Prostate gland (tissue), 2 donors: ENCODE results near the gene SP110. TPM values are rescaled to one million over a fixed set of nuclear protein-coding genes. Genes with fewer than 3 reads are reported as not detected.

Experiments used
- DNase-seq: peaks from one replicate; pipeline ENCODE4 v3.0.0-alpha.2; 2019; ENCODE audit warnings: low spot score
- H3K27ac ChIP-seq, 2 donors: fragments of 200-600 bp; sonication (generic); 2 replicates each; pipeline ENCODE4 v1.5.1; 2017 to 2019
- H3K27me3 ChIP-seq: fragments of 200-600 bp; sonication (generic); replicated peaks from 2 replicates; pipeline ENCODE4 v1.5.1; 2019; ENCODE audit not compliant: insufficient read depth
- H3K36me3 ChIP-seq, 2 donors: fragments of 200-600 bp; sonication (generic); 1 replicate in 1 of 2; 2 replicates in 1 of 2; pipeline versions ENCODE4 v1.5.1 to v1.8.1; 2017 to 2019
- H3K4me1 ChIP-seq: fragments of 200-600 bp; sonication (generic); replicated peaks from 2 replicates; pipeline ENCODE4 v1.5.1; 2019
- H3K4me3 ChIP-seq, 2 donors: fragments of 200-600 bp; sonication (generic); 2 replicates each; pipeline ENCODE4 v1.5.1; 2017 to 2019
- H3K9me3 ChIP-seq: fragments of 200-600 bp; sonication (generic); 2 replicates; pipeline ENCODE4 v1.5.1; 2017
- POLR2A ChIP-seq: fragments of 450-650 bp; IDR thresholded peaks from one replicate; pipeline ENCODE4 v1.6.1; 2016; ENCODE audit warnings: antibody characterized with exemption, mild to moderate bottlenecking
- POLR2AphosphoS5 ChIP-seq: sonication (generic); formaldehyde crosslinking; IDR thresholded peaks from one replicate; pipeline ENCODE4 v1.6.1; 2017; ENCODE audit warnings: antibody characterized with exemption
- WGBS: methylation state at CpG from one replicate; pipeline ENCODE4 v1.1.5; 2018; 5-methylcytosine and 5-hydroxymethylcytosine counted together
- intact Hi-C: fragments of 100-400 bp; cut with DNase I; formaldehyde crosslinking; loops from one replicate; pipeline ENCODE4 v1.14.2; 2022
- total RNA-seq, 2 donors: library from RNA; depleted of rRNA; stranded (reverse); fragments of >200 nt; gene quantifications; one replicate each; pipeline ENCODE4 v1.1.0, GENCODE V29; 2016
- TF ChIP-seq, protein P1 (sequence below), 4 experiments: fragments of 200-600 bp in 2 of 4; fragments of 450-650 bp in 2 of 4; sonication (generic) in 2 of 4; IDR thresholded peaks; 1 replicate in 3 of 4; 2 replicates in 1 of 4; pipeline ENCODE4 v1.5.1; 2016 to 2019; ENCODE audit warnings: antibody characterized with exemption in 4 of 4, mild to moderate bottlenecking in 2 of 4, moderate library complexity in 2 of 4

Gene SP110
- total RNA-seq, 2 donors from 2014 or later, result 26.5 to 39.3 TPM

GRCh38 chr2:230254152-230254881 lies 34.5 kb upstream of the SP110 start:
- TF ChIP-seq POLR2A, result no peak
- no peak for TF ChIP-seq POLR2AphosphoS5
- TF ChIP-seq, protein P1, sequence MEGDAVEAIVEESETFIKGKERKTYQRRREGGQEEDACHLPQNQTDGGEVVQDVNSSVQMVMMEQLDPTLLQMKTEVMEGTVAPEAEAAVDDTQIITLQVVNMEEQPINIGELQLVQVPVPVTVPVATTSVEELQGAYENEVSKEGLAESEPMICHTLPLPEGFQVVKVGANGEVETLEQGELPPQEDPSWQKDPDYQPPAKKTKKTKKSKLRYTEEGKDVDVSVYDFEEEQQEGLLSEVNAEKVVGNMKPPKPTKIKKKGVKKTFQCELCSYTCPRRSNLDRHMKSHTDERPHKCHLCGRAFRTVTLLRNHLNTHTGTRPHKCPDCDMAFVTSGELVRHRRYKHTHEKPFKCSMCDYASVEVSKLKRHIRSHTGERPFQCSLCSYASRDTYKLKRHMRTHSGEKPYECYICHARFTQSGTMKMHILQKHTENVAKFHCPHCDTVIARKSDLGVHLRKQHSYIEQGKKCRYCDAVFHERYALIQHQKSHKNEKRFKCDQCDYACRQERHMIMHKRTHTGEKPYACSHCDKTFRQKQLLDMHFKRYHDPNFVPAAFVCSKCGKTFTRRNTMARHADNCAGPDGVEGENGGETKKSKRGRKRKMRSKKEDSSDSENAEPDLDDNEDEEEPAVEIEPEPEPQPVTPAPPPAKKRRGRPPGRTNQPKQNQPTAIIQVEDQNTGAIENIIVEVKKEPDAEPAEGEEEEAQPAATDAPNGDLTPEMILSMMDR (IDR thresholded peaks at IDR 0.05), result no peak
- no peaks in the 10 kb centered on the region for H3K4me1 ChIP-seq
- H3K9me3 ChIP-seq, result no peaks in the 10 kb centered on the region
- no peak for DNase-seq
- no peak overlapping the region for H3K4me3 ChIP-seq
- no peaks in the 10 kb centered on the region for H3K36me3 ChIP-seq
- no peaks in the 10 kb centered on the region for H3K27me3 ChIP-seq
- 75% methylated on average over 4 of the region's 4 CpGs for WGBS
- no peak overlapping the region for H3K27ac ChIP-seq
- intact Hi-C loops, result no loop called here

DNA sequence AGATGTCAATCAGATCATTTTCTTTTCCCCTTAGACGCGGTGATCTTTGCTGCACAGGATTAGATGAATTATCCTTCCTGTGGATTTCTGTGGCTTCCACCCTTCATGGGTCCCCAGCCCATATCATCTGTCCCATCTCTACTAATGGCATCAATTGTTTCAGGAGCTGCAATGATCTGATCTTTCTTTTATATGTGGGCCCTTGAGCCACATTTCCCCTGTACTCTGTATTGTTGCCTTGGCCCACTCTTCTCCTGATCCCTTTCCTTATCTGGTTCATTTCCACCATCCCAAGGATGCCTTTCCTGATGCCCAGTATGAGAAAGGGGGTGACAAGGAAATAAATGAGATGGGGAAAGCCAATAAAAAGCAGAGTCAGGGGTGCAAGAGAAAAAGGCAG lies 30.4 kb upstream of the SP110 start:
- no peaks in the 10 kb centered on the region for H3K36me3 ChIP-seq
- no peak overlapping the region for H3K27ac ChIP-seq
- TF ChIP-seq, protein P1 (IDR thresholded peaks at IDR 0.05), result no peak
- TF ChIP-seq POLR2AphosphoS5 (no peak), POLR2A (no peak)
- H3K4me3 ChIP-seq, result no peak overlapping the region
- no peaks in the 10 kb centered on the region for H3K4me1 ChIP-seq
- no peaks in the 10 kb centered on the region for H3K9me3 ChIP-seq
- intact Hi-C loops, result no loop called here
- WGBS, result 93% methylated on average over 2 of the region's 2 CpGs
- H3K27me3 ChIP-seq, result no peaks in the 10 kb centered on the region
- DNase-seq, result no peak

- TF ChIP-seq, protein P1 (IDR thresholded peaks at IDR 0.05), result no peak
- TF ChIP-seq POLR2AphosphoS5 (no peak), POLR2A (no peak)
- H3K27me3 ChIP-seq, result no peaks in the 10 kb centered on the region
- WGBS, result 72% methylated on average over 3 of the region's 3 CpGs
- no peak overlapping the region for H3K27ac ChIP-seq
- H3K9me3 ChIP-seq, result no peaks in the 10 kb centered on the region
- DNase-seq, result no peak
- intact Hi-C loops, result no loop called here
- H3K4me1 ChIP-seq, result no peaks in the 10 kb centered on the region
- no peaks in the 10 kb centered on the region for H3K36me3 ChIP-seq
- no peak overlapping the region for H3K4me3 ChIP-seq
Observed at GRCh38 chr2:230246206-230246605, 26.4 kb upstream of the SP110 start.

DNA sequence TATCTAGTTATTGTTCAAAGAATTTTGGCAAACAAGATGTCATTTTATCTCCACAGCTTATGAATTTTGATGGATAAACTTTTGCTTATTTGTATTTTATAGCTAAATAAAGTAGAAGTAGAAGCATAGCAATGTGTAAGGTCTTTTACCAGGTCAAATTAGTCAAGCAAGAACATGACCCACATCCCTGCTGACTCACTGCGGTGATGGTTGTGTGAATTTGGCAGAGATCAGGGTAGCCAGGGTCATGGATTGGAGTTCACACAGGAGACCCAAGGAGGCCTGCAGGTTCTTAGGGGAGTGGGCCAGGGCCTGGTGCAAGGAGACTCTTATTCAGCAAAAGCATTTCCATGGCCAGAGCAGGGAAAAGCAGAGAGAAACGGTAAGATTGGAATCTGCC lies 24.4 kb upstream of the SP110 start:
- no peak for DNase-seq
- 90% methylated on average over 2 of the region's 2 CpGs for WGBS
- no peak overlapping the region for H3K27ac ChIP-seq
- H3K4me1 ChIP-seq, result no peaks in the 10 kb centered on the region
- no peak overlapping the region for H3K4me3 ChIP-seq
- no peaks in the 10 kb centered on the region for H3K36me3 ChIP-seq
- intact Hi-C loops, result no loop called here
- H3K27me3 ChIP-seq, result no peaks in the 10 kb centered on the region
- no peaks in the 10 kb centered on the region for H3K9me3 ChIP-seq
- TF ChIP-seq, protein P1 (IDR thresholded peaks at IDR 0.05), result no peak
- no peak for TF ChIP-seq POLR2A
- TF ChIP-seq POLR2AphosphoS5, result no peak

GRCh38 chr2:230234845-230235244 lies 15.1 kb upstream of the SP110 start:
- intact Hi-C loops, result no loop called here
- WGBS, result 78% methylated on average over 3 of the region's 3 CpGs
- no peaks in the 10 kb centered on the region for H3K36me3 ChIP-seq
- no peaks in the 10 kb centered on the region for H3K9me3 ChIP-seq
- no peak overlapping the region for H3K27ac ChIP-seq
- no peaks in the 10 kb centered on the region for H3K4me1 ChIP-seq
- TF ChIP-seq POLR2AphosphoS5, result no peak
- no peak overlapping the region for H3K4me3 ChIP-seq
- DNase-seq, result no peak
- no peaks in the 10 kb centered on the region for H3K27me3 ChIP-seq
